OCI-LY7 (cell line): Measurements from ENCODE around the gene SRC. TPM values are rescaled to one million over a fixed set of nuclear protein-coding genes. Genes with fewer than 3 reads are reported as not detected.

Experiments
- BruUV-seq: library from RNA; stranded (reverse); fragments of 400-500 nt; replicated peaks from 2 replicates; lab custom pipeline; 2021; lab: Mats Ljungman, UMichigan
- CTCF ChIA-PET: fragments of 300-600 bp; sonication (Branson Sonifier 250); formaldehyde crosslinking; loops from one replicate; lab custom pipeline; 2022; ENCODE audit warnings: antibody characterized with exemption; ENCODE audit not compliant: unreplicated experiment; lab: Charles Lee
- POLR2A ChIA-PET: fragments of 300-600 bp; sonication (Branson Sonifier 250); formaldehyde crosslinking; loops from one replicate; lab custom pipeline; 2022; ENCODE audit warnings: antibody characterized with exemption; lab: Charles Lee
- DNase-seq: peaks from one replicate; pipeline ENCODE4 v3.0.0-alpha.2; 2015; ENCODE audit warnings: low spot score
- H2AFZ ChIP-seq: fragments of 200-600 bp; sonication (generic), shearing (Covaris generic); 2 replicates; pipeline ENCODE4 v1.6.1; 2014; ENCODE audit warnings: mild to moderate bottlenecking, antibody characterized with exemption, low read length, moderate library complexity
- H3K27ac ChIP-seq: fragments of 200-600 bp; sonication (generic); 2 replicates; pipeline ENCODE4 v1.5.1; 2014; ENCODE audit warnings: mixed run types, low read depth, mild to moderate bottlenecking, moderate library complexity, low read length, inconsistent platforms; ENCODE audit not compliant: poor library complexity, severe bottlenecking
- H3K36me3 ChIP-seq: fragments of 200-600 bp; sonication (generic); 2 replicates; pipeline ENCODE4 v1.6.1; 2014; ENCODE audit warnings: mild to moderate bottlenecking, antibody characterized with exemption, low read length, moderate library complexity, mixed read lengths; ENCODE audit not compliant: insufficient read depth
- H3K4me1 ChIP-seq: fragments of 200-600 bp; sonication (generic); 2 replicates; pipeline ENCODE4 v1.5.1; 2014; ENCODE audit warnings: mild to moderate bottlenecking, low read length; ENCODE audit not compliant: insufficient read depth, poor library complexity, severe bottlenecking
- H3K4me2 ChIP-seq: fragments of 200-600 bp; sonication (generic); 2 replicates; pipeline ENCODE4 v1.6.1; 2014; ENCODE audit warnings: mild to moderate bottlenecking, low read length
- H3K4me3 ChIP-seq: fragments of 200-600 bp; sonication (generic); 2 replicates; pipeline ENCODE4 v1.5.1; 2014; ENCODE audit warnings: mild to moderate bottlenecking, low read depth, low read length; ENCODE audit not compliant: poor library complexity, severe bottlenecking
- H3K79me2 ChIP-seq: fragments of 200-600 bp; sonication (generic); 2 replicates; pipeline ENCODE4 v1.6.1; 2016; ENCODE audit warnings: low read depth, mild to moderate bottlenecking, low read length, moderate library complexity, mixed read lengths; ENCODE audit not compliant: insufficient read depth
- H3K9me2 ChIP-seq: fragments of 200-600 bp; sonication (generic); 2 replicates; pipeline ENCODE4 v1.6.1; 2016; ENCODE audit warnings: mild to moderate bottlenecking, low read length, mixed read lengths; ENCODE audit not compliant: insufficient read depth
- H3K9me3 ChIP-seq: fragments of 200-600 bp; sonication (generic); 2 replicates; pipeline ENCODE4 v1.6.1; 2014; ENCODE audit warnings: mild to moderate bottlenecking, mixed run types, low read length, mixed read lengths
- H4K20me1 ChIP-seq: fragments of 200-600 bp; sonication (generic); 2 replicates; pipeline ENCODE4 v1.6.1; 2014; ENCODE audit warnings: mild to moderate bottlenecking, antibody characterized with exemption, low read length, moderate library complexity, mixed read lengths; ENCODE audit not compliant: insufficient read depth
- CTCF ChIP-seq: fragments of 200-600 bp; sonication (generic); conservative IDR thresholded peaks from 2 replicates; pipeline ENCODE4 v1.5.1; 2014; ENCODE audit warnings: mild to moderate bottlenecking, antibody characterized with exemption, low read length, moderate library complexity, mixed read lengths
- EZH2phosphoT487 ChIP-seq: fragments of 200-600 bp; sonication (generic); IDR thresholded peaks from 2 replicates; pipeline ENCODE4 v1.6.1; 2018; ENCODE audit warnings: low read depth, borderline replicate concordance, mild to moderate bottlenecking, mixed run types, antibody characterized with exemption, low read length, moderate library complexity, mixed read lengths
- intact Hi-C: fragments of 100-400 bp; cut with micrococcal nuclease; formaldehyde crosslinking; loops from one replicate; pipeline ENCODE4 v1.10.0; 2022; ENCODE audit not compliant: unreplicated experiment
- total RNA-seq, 2 experiments: library from RNA; depleted of rRNA in 1 of 2; stranded (reverse); fragments of >200 nt in 1 of 2; shearing (Covaris generic) in 1 of 2; gene quantifications; 2 replicates each; pipeline ENCODE4 v1.2.3, GENCODE V29; 2014 to 2022

The SRC gene
- total RNA-seq, 2 experiments from 2014 or later, result 0.72 to 3.7 TPM

- no TSS peak for BruUV-seq
- CTCF ChIA-PET, result no interaction called here
Measured at GRCh38 chr20:37357481-37358365, 11.8 kb downstream of the SRC start.

GRCh38 chr20:37358366-37359150, 12.6 kb downstream of the SRC start:
- H3K4me3 ChIP-seq, result no peak overlapping the region
- no peak overlapping the region for H2AFZ ChIP-seq
- no peaks in the 10 kb centered on the region for H4K20me1 ChIP-seq
- ChIA-PET CTCF (no interaction called here), POLR2A (no interaction called here)
- no peak for DNase-seq
- no peaks in the 10 kb centered on the region for H3K36me3 ChIP-seq
- no peaks in the 10 kb centered on the region for H3K9me3 ChIP-seq
- H3K9me2 ChIP-seq, result no peaks in the 10 kb centered on the region
- no TSS peak for BruUV-seq
- no peak overlapping the region for H3K27ac ChIP-seq
- no peaks in the 10 kb centered on the region for H3K79me2 ChIP-seq
- peaks cover 17% of the 10 kb centered on the region for H3K4me1 ChIP-seq
- TF ChIP-seq CTCF (no peak), EZH2phosphoT487 (no peak)
- no peak overlapping the region for H3K4me2 ChIP-seq
- intact Hi-C loops, result no loop called here

More at GRCh38 chr20:37357481-37358365, 11.8 kb downstream of the SRC start:
- H3K9me3 ChIP-seq, result no peaks in the 10 kb centered on the region
- H3K4me2 ChIP-seq, result no peak overlapping the region
- H3K4me1 ChIP-seq, result peaks cover 17% of the 10 kb centered on the region
- no peak overlapping the region for H2AFZ ChIP-seq
- POLR2A ChIA-PET, result interaction anchor here (0.5 to 0.8 kb wide), 2 partner anchors 10 to 308 kb away, joined by 3 to 4 read pairs; no protein-coding TSS in a partner anchor
- TF ChIP-seq EZH2phosphoT487 (no peak), CTCF (no peak)
- no peak overlapping the region for H3K4me3 ChIP-seq
- DNase-seq, result no peak
- intact Hi-C loops, result no loop called here
- H3K36me3 ChIP-seq, result no peaks in the 10 kb centered on the region
- no peaks in the 10 kb centered on the region for H3K9me2 ChIP-seq
- H3K27ac ChIP-seq, result no peak overlapping the region
- H3K79me2 ChIP-seq, result no peaks in the 10 kb centered on the region
- H4K20me1 ChIP-seq, result no peaks in the 10 kb centered on the region
